HG03354 (cell line): ENCODE data around the gene HECTD4.
"Not testable (repeated sequence)": the region's sequence is repeated elsewhere in the genome, so short reads cannot be mapped to it uniquely, and the experiment has no call there.

Source experiments
- ATAC-seq: cut with Tn5 transposase; IDR thresholded peaks from one replicate; pipeline ENCODE4 v1.9.1; 2021; ENCODE audit warnings: mild to moderate bottlenecking; ENCODE audit not compliant: unreplicated experiment, poor library complexity, severe bottlenecking

HECTD4 gene

DNA sequence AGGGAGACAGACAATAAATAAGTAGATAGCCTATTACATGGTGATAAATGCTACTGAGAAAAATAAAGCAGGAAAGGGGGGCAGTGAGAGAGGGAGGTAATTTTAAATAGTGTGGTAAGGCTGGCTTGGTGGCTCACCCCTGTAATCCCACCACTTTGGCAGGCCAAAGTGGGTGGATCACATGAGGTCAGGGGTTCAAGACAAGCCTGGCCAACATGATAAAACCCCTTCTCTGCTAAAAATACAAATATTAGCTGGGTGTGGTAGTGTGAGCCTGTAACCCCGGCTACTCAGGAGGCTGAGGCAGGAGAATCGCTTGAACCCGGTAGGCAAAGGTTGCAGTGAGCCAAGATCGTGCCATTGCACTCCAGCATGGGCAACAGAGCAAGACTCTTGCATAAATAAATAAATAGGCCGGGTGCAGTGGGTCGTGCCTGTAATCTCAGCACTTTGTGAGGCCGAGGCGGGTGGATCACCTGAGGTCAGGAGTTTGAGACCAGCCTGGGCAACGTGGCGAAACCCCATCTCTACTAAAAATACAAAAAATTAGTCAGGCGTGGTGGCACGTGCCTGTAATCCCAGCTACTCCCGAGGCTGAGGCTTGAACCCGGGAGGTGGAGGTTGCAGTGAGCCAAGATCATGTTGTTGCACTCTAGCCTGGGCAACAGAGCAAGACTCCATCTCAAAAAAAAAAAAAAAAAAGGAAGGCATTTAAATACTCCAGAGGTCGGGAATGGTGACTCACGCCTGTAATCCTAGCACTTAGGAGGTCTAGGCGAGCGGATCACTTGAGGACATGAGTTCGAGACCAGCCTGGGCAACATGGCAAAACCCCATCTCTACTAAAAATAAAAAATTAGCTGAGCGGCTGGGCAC, 271.2 kb downstream of the HECTD4 start:
- ATAC-seq = not testable (repeated sequence)
